ENCODE data around the gene REXO1. TPM values are rescaled to one million over a fixed set of nuclear protein-coding genes. Genes with fewer than 3 reads are reported as not detected.

The REXO1 gene
- total and polyA plus RNA-seq, 9 of the 15 experiments (the other 6 are each of a cell fraction or from before 2014, with no cell fraction given) = 0.04 to 63.3 (median 15.8) TPM

DNA sequence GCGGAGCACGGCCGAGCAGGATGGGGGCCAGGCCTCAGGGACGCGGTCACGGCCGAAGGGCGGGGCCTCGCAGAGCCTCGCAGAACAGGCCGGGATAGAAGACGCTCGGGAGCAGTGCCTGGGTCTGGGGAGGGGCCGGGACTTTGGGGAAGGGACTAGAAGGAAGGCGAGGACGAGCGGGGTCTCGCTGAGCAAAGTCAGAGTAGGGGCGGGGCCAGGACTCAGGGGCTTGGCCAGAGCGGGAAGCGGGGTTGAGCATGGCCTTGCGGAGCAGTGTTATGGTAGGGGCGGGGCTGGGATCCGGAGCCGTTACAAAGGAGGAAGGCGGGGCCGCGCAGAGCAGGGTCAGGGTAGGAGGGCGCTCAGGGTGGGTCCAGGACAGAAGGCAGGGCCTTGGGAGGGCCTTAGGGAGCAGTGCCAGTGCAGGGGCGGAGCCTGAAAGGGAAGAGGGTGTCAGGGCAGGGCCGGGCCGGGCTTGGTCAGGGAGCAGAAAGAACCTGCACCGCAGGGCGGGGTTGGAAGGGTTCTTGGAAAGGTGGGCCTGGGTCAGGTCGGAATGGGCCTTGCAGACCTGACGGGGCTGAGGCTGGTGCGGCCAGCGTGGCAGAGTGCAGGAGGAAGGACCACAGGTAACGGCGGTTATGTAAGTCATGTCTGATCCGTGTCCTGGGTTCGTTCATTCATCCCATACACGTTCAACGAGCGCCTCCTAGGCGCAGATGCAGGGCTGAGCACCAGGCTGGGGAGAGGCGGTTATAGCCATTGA lies 35.7 kb downstream of the REXO1 start (continued):
- TF ChIP-seq E2F8 (IDR thresholded peaks at IDR 0.05; ENCODE audit: low read depth, partially characterized antibody) (no peak), ZNF77 (CRISPR knock-in tag; IDR thresholded peaks at IDR 0.05) (no peak), ATF7 (IDR thresholded peaks at IDR 0.05) (0 out of 2 replicates have a peak, but pooled peaks have one; percentile 60), STAT6 (CRISPR knock-in tag; IDR thresholded peaks at IDR 0.05) (no peak), THAP7 (CRISPR knock-in tag; IDR thresholded peaks at IDR 0.05) (no peak), ARID1B (IDR thresholded peaks at IDR 0.05) (peak; percentile 49; the same call in 1 of the 2 replicates), ZBTB43 (CRISPR knock-in tag; IDR thresholded peaks at IDR 0.05) (no peak), E2F5 (CRISPR knock-in tag; IDR thresholded peaks at IDR 0.05) (no peak), ZNF224 (CRISPR knock-in tag; IDR thresholded peaks at IDR 0.05) (no peak), CREB3 (tag; conservative IDR thresholded peaks at IDR 0.05; ENCODE audit: low read depth) (no peak), TEAD4 (IDR thresholded peaks at IDR 0.05; ENCODE audit: low read length) (no peak), TEAD4 (CRISPR knock-in tag; IDR thresholded peaks at IDR 0.05; ENCODE audit: borderline replicate concordance) (0 out of 2 replicates have a peak, but pooled peaks have one; percentile 65), MCM5 (IDR thresholded peaks at IDR 0.05; ENCODE audit: low read depth) (no peak)
- TF ChIP-seq, protein P1, sequence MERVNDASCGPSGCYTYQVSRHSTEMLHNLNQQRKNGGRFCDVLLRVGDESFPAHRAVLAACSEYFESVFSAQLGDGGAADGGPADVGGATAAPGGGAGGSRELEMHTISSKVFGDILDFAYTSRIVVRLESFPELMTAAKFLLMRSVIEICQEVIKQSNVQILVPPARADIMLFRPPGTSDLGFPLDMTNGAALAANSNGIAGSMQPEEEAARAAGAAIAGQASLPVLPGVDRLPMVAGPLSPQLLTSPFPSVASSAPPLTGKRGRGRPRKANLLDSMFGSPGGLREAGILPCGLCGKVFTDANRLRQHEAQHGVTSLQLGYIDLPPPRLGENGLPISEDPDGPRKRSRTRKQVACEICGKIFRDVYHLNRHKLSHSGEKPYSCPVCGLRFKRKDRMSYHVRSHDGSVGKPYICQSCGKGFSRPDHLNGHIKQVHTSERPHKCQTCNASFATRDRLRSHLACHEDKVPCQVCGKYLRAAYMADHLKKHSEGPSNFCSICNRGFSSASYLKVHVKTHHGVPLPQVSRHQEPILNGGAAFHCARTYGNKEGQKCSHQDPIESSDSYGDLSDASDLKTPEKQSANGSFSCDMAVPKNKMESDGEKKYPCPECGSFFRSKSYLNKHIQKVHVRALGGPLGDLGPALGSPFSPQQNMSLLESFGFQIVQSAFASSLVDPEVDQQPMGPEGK (CRISPR knock-in tag; IDR thresholded peaks at IDR 0.05; ENCODE audit: borderline replicate concordance) = no peak

Measured in K562 (cell line).